ENCODE measurements around the gene PTTG2.
A peak's percentile ranks its signal among the peaks of the same experiment; 100 is the strongest.

PTTG2 gene

GRCh38 chr4:38002451-38003071, 42.4 kb downstream of the PTTG2 start:
- peaks cover 77% of the 10 kb centered on the region for H3K4me1 Mint-ChIP-seq
- H3K4me3 Mint-ChIP-seq, result no peak overlapping the region
- no peak for TF ChIP-seq CTCF (IDR thresholded peaks at IDR 0.05)
- no peaks in the 10 kb centered on the region for H3K9me3 Mint-ChIP-seq
- DNase-seq, result no peak
- no peaks in the 10 kb centered on the region for H3K36me3 Mint-ChIP-seq (ENCODE audit: low read depth)
- H3K27ac Mint-ChIP-seq, result no peak overlapping the region
- no peaks in the 10 kb centered on the region for H3K27me3 Mint-ChIP-seq (ENCODE audit: low read depth, poor library complexity)

- H3K36me3 Mint-ChIP-seq (ENCODE audit: low read depth), result no peaks in the 10 kb centered on the region
- no peaks in the 10 kb centered on the region for H3K27me3 Mint-ChIP-seq (ENCODE audit: low read depth, poor library complexity)
- peaks cover 78% of the 10 kb centered on the region for H3K4me1 Mint-ChIP-seq
- H3K9me3 Mint-ChIP-seq, result no peaks in the 10 kb centered on the region
- no peak overlapping the region for H3K4me3 Mint-ChIP-seq
- no peak for DNase-seq
- no peak overlapping the region for H3K27ac Mint-ChIP-seq
- no peak for TF ChIP-seq CTCF (IDR thresholded peaks at IDR 0.05)
Measured at GRCh38 chr4:38003102-38003501, 42.9 kb downstream of the PTTG2 start.

GRCh38 chr4:38003628-38004027, 43.4 kb downstream of the PTTG2 start:
- H3K4me1 Mint-ChIP-seq, result peaks cover 78% of the 10 kb centered on the region
- no peaks in the 10 kb centered on the region for H3K36me3 Mint-ChIP-seq (ENCODE audit: low read depth)
- H3K4me3 Mint-ChIP-seq, result no peak overlapping the region
- DNase-seq, result no peak
- H3K27ac Mint-ChIP-seq, result no peak overlapping the region
- H3K27me3 Mint-ChIP-seq (ENCODE audit: low read depth, poor library complexity), result no peaks in the 10 kb centered on the region
- TF ChIP-seq CTCF (IDR thresholded peaks at IDR 0.05), result no peak
- no peaks in the 10 kb centered on the region for H3K9me3 Mint-ChIP-seq

GRCh38 chr4:38004062-38004461, 43.9 kb downstream of the PTTG2 start:
- no peak overlapping the region for H3K4me3 Mint-ChIP-seq
- H3K27ac Mint-ChIP-seq, result no peak overlapping the region
- no peak for TF ChIP-seq CTCF (IDR thresholded peaks at IDR 0.05)
- H3K9me3 Mint-ChIP-seq, result no peaks in the 10 kb centered on the region
- peaks cover 78% of the 10 kb centered on the region for H3K4me1 Mint-ChIP-seq
- DNase-seq, result no peak
- no peaks in the 10 kb centered on the region for H3K27me3 Mint-ChIP-seq (ENCODE audit: low read depth, poor library complexity)
- no peaks in the 10 kb centered on the region for H3K36me3 Mint-ChIP-seq (ENCODE audit: low read depth)

- Mint-ChIP-seq H3K27ac (peak overlapping the region; percentile 90), H3K9me3 (no peaks in the 10 kb centered on the region), H3K4me3 (peak overlapping the region; percentile 44), H3K27me3 (ENCODE audit: low read depth, poor library complexity) (no peaks in the 10 kb centered on the region), H3K4me1 (peaks cover 70% of the 10 kb centered on the region), H3K36me3 (ENCODE audit: low read depth) (no peaks in the 10 kb centered on the region)
- peak; percentile 11 for DNase-seq
- no peak for TF ChIP-seq CTCF (IDR thresholded peaks at IDR 0.05)
Measured at GRCh38 chr4:38004887-38005286, 44.7 kb downstream of the PTTG2 start.

GRCh38 chr4:38005637-38006036, 45.4 kb downstream of the PTTG2 start:
- Mint-ChIP-seq H3K4me3 (peak overlapping the region; percentile 21), H3K36me3 (ENCODE audit: low read depth) (no peaks in the 10 kb centered on the region), H3K27ac (peak overlapping the region; percentile 90), H3K27me3 (ENCODE audit: low read depth, poor library complexity) (no peaks in the 10 kb centered on the region), H3K4me1 (peaks cover 70% of the 10 kb centered on the region), H3K9me3 (no peaks in the 10 kb centered on the region)
- no peak for TF ChIP-seq CTCF (IDR thresholded peaks at IDR 0.05)
- DNase-seq, result no peak

All from nephron progenitor cell (in vitro differentiated cells).